ENCODE data around the gene IKZF2.

The IKZF2 gene

GRCh38 chr2:213004197-213004821, 147.1 kb downstream of the IKZF2 start:
- no peak for DNase-seq (ENCODE audit: low read depth in 2 of 3, low spot score in 2 of 3)

- no peak for DNase-seq (ENCODE audit: low read depth in 2 of 3, low spot score in 2 of 3)
Observed at GRCh38 chr2:213002383-213002782, 149.0 kb downstream of the IKZF2 start.

DNA sequence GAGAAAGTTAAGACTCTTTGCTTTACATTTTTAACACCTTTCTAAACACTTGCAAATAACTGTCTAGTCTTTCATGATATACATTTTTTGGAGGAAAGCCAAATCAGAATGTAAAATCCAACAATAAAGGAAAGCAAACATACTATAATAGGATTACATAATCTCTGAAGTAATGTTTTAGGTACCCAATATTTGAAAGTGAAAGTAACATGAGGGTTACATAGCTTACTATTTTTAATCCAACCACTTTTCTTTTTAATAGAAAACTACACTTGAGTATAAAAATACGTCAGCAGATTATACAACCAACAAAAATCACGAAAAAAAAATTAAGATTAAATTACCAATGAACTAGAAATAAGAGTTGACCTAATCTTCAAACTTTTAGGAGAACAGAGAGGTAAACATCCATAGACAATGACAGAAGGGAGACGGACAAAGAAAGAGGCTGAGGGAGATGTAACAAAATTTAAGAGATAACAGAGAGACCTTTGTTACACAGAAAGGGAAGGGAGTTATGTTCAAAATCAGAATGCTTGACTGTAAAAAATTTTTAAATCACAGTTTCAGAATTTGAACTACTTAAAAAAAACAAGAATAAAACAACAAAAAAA, 150.0 kb downstream of the IKZF2 start:
- no peak for DNase-seq (ENCODE audit: low read depth in 2 of 3, low spot score in 2 of 3)

DNA sequence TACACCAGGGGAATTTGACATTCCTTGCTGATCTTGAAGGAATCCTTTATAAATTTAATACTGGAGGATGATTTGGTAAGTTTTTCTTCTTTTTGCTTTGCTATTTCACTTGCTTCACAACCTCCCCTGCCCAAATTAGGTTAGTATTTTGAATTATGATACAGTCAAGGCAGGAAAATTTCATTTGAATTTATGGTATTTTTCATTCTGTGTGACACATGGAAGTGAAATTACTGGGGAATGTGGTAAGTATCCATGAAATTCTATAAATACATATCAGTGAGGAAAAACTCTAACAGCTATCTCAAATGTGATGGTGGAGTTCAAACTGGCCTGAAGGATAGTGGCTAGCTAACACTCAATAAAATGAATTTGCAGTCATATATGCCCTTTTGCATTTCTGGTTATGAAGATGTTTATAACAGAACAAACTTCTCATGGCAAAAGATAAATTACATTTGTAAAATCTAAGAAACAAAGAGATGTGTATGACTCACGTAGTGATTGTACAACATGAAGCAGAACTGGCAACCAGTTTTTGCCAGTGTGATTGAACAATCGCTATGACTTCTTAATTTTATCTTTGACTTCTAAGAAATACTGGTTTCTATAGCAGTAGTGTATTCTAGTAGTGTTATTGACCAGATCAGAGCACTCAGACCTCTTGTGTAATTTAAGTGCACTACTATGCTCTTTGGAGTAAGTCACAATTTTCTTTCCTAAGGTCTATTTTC, 152.6 kb downstream of the IKZF2 start:
- no peak for DNase-seq (ENCODE audit: low read depth in 2 of 3, low spot score in 2 of 3)

- no peak for DNase-seq (ENCODE audit: low read depth in 2 of 3, low spot score in 2 of 3)
Observed at GRCh38 chr2:212997526-212998020, 153.8 kb downstream of the IKZF2 start.

DNA sequence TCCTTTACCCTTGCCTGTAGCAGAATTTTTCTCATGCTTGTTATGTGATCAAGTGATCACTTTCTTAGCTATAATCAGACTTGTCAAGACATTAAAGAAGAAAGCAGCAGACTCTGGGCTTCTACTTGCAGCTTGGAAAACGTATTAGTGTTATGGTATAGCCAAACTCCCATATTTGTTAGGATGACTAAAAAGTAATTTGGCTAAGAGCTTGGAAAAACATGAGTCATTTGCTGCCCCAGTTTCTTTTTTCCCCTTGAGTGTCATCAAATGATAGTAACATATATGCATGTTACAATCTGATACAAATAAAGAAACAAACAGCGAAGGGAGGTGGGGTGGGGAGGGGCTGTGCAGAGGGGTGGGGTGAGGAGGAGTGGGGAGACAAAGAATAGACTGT, 155.5 kb downstream of the IKZF2 start:
- DNase-seq (ENCODE audit: low read depth in 2 of 3, low spot score in 2 of 3): no peak

GRCh38 chr2:212994976-212995375, 156.4 kb downstream of the IKZF2 start:
- DNase-seq (ENCODE audit: low read depth in 2 of 3, low spot score in 2 of 3): no peak

- no peak for DNase-seq (ENCODE audit: low read depth in 2 of 3, low spot score in 2 of 3)
Observed at GRCh38 chr2:212991120-212991519, 160.3 kb downstream of the IKZF2 start.

DNA sequence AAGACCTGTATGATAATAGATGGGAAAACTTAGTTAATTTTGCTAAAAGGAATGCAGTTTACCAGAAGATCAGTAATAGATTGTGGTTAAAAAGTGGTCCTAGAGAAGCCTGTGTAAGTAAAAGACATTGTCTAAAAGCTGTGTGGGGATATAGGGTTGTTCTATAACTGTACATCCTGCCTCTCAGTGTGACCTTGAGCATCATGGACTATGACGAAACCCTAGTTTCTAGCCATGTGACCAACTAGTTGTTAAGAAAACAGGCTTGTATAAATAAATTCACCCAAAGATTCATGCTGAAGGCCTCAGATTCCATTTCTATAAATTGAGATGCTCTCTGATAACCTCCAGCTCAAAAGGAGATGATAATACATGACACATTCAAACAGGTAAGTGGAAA, 160.7 kb downstream of the IKZF2 start:
- no peak for DNase-seq (ENCODE audit: low read depth in 2 of 3, low spot score in 2 of 3)

DNA sequence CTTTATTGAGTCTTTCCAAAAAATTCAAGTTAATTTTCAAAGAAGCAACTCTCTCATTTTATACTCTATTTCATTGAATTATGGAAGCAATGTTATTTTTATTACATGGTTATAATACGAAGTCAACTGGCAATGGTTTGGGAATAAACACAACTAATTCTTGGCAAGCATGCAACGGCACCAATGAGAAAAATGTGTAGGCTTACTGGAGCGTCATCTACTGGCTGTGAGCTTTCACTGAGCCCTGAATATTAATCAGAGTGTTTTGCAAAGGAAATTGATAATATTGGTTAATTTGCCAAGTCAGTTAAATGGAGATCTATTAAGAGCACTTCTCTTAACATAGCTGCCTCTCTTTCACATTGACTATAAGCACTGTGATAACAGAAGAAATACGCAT, 163.9 kb downstream of the IKZF2 start:
- DNase-seq (ENCODE audit: low read depth in 2 of 3, low spot score in 2 of 3): no peak

DNA sequence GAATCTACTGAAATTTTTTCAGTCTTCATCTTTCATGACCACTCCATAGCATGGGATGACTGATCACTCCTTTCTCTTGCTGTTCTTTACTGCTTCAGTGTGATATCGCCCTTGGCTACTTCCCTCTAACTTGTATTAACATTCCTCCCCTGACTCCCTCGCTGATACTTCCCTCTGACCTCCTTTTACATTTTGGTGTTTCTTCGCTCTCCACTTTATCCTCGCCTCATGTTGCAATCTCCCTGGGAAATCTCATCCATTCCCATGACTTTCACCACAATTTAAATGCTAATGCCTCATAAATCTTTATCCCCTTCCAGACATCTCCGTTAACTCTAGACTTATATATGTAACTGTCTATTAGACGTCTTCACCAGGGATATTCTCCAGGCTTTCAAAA, 167.3 kb downstream of the IKZF2 start:
- DNase-seq (ENCODE audit: low read depth in 2 of 3, low spot score in 2 of 3): no peak

- no peak for DNase-seq (ENCODE audit: low read depth in 2 of 3, low spot score in 2 of 3)
Observed at GRCh38 chr2:212979799-212980198, 171.6 kb downstream of the IKZF2 start.

DNA sequence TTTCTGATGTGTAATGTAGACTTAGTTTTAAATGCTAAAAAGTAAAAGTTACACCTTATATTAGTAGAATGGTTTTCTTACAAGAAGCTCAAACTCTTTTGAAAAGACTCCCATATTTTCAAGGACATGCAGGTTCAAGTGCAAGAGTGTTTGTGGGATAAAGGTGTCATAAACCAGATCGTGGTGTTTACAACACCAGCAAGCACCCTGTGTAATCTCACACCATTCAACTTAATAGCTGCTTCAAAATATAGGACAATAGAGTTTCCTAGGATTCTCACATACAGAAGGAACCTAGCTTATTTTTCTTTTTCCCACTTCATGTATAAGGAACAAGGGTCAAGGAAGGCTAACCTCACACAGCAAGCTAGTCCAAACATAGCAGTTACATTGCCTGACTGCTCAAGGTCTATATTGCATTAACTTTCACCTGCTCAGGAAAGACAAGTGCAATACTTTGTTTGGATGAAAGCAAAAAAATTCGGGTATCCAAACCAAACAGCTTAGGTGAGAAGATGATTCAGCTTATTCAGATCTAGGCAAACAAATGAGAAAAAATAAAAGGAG, 172.3 kb downstream of the IKZF2 start:
- no peak for DNase-seq (ENCODE audit: low read depth in 2 of 3, low spot score in 2 of 3)

DNA sequence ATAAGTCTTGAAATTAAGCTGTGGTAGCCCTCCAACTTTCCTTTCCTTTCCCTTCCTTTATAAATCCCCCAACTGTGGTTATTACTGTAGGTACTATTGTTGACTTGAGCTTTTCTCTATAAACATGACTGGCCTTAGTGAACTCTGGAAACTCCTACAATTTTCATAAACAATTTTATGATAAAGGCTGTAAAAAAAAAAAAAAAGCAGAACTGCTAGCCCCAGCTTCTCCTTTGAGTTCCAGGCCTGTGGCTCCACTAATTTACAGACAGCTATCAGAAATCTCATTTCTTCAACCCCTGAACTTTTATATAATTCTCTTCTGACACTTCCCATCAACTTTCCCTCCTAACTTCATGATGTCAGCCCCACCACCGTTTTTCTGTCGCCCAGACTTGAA, 174.3 kb downstream of the IKZF2 start:
- DNase-seq (ENCODE audit: low read depth in 2 of 3, low spot score in 2 of 3): no peak

DNA sequence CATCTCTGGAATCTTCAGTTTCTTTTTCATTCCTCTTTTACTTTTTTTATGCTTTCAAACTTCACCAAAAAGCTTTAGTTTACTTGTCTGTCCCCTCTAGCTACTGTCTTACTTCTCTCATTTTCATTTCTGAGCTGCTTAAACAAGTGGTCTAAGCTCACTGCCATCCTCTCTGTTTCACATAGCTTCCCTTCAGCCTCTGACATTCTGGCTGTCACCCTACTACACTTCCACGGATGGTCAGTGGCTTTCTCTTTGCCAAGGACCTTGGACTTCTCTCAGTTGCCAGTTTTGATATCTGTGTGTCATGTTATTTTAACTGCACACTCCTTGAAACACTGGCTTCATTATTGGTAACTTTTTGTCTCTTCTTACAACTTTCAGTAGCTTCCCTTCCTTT, 176.1 kb downstream of the IKZF2 start:
- no peak for DNase-seq (ENCODE audit: low read depth in 2 of 3, low spot score in 2 of 3)

DNA sequence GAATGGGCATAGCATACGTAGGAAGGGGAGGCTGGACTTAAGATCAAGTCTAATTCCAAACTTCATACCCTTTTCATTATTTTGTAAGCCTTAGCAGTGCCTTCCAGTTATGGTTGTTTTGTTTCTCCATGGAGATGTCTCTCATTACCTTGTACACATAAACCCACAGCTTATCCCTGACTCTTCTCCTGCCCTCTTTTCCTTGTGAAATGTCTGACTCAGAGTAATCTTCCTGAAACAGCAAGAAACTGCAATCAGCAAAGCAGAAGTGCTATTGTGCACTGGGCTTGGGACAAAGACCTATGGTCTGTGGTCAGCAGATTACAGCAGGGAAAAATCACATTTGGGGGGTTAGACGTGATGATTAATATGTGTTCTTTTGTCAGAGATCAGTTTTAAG, 176.7 kb downstream of the IKZF2 start:
- DNase-seq (ENCODE audit: low read depth in 2 of 3, low spot score in 2 of 3): no peak

GRCh38 chr2:212973347-212973746, 178.1 kb downstream of the IKZF2 start:
- no peak for DNase-seq (ENCODE audit: low read depth in 2 of 3, low spot score in 2 of 3)

DNA sequence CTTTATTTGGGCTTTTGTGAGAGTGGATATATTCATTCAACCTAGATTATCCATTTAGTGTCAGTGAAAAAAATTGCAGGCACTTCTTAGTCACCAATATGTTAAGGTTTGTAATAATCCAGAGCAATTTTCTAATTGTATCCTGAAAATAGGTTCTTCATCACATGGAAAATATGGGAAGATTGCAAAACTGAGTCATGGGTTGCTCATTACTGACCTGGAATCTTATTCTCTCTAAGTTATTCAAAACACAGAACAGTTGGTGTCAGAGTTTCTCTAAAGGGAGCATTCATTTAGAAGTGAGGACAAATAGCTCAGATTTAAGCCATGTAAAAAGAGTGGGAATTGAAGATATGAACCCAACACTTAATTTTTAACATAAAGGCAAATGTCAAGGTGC, 181.3 kb downstream of the IKZF2 start:
- DNase-seq (ENCODE audit: low read depth in 2 of 3, low spot score in 2 of 3): no peak

DNA sequence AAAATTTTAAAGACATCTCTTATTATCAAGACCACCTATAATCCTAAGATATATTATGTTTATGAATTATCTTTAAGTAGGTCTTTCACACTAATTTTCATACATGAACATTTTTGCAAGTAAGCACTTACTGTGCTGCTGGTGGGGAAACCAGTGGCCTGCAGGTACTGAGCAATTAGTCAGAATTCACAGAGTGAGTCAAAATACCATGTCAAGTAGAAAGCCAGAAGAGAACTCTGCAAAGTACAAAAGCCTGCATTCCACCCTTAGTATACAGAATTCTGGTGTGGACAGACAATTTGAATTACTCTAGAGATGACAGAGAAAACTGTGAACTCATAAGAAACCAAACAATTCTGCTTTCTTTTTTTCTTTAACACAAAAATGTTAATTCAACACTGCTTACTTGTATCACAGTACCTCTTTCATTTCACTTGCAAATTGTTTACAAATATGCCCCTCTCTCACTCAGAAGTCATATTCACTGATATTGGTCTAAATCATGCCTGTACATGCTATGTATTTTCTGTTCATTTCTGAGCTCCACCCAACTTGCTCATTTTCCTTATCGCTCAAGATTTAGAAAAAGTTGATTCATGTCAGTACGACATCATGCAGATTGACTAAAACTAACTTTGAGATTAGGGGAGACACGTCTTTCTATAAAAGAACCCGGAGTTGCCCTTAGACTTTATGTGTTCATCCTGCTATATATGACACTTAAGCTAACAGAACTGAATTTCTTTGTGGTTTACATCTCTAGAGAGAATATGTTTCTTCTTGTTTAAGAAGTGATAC, 182.9 kb downstream of the IKZF2 start:
- no peak for DNase-seq (ENCODE audit: low read depth in 2 of 3, low spot score in 2 of 3)

- no peak for DNase-seq (ENCODE audit: low read depth in 2 of 3, low spot score in 2 of 3)
Observed at GRCh38 chr2:212966884-212967283, 184.5 kb downstream of the IKZF2 start.

DNA sequence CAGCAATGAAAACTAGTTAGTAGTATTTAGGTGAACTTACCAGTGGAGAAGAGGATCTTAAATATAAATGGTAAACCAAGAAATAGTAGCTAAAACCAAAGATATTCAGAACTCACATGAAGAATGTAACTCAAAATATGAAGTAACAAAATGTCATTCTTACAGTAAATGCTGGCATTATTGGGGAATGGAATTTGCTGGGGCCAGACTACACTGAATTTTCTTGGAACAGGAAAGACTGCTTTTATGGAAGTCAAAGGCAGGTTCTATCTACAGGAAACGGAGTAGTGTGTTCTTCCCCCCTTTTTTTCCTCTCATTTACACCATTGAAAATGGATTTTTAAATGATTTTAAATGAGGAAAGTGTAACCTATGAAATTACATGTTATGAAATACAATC, 188.7 kb downstream of the IKZF2 start:
- no peak for DNase-seq (ENCODE audit: low read depth in 2 of 3, low spot score in 2 of 3)

Data from activated CD8-positive, alpha-beta memory T cell treated with anti-CD3 and anti-CD28 coated beads for 48 hours (primary cell).